GM21529 (cell line): ENCODE results near the gene TRIM13.
"Not testable (repeated sequence)": the region's sequence is repeated elsewhere in the genome, so short reads cannot be mapped to it uniquely, and the experiment has no call there.

Experiments
- ATAC-seq: cut with Tn5 transposase; IDR thresholded peaks from one replicate; pipeline ENCODE4 v1.9.1; 2021; ENCODE audit not compliant: unreplicated experiment

The TRIM13 gene

DNA sequence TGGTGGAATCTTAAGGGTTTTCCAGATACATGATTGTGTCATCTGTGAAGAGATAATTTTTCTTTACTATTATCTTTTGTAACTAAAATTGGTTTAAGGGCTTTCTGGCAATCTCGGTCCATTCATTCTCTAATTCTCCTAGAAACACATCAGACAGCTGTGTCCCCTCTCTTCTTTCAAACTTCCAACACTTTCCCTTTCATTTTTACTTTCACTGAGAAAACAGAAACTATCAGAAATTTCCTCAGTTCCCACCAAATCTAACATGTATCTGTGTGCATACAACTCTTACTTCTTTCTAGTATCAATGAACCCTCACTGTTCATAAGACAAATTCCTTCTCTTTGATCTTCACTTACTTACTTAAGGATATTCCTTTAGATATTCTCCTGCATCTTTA lies 58.6 kb downstream of the TRIM13 start:
- no peak for ATAC-seq

DNA sequence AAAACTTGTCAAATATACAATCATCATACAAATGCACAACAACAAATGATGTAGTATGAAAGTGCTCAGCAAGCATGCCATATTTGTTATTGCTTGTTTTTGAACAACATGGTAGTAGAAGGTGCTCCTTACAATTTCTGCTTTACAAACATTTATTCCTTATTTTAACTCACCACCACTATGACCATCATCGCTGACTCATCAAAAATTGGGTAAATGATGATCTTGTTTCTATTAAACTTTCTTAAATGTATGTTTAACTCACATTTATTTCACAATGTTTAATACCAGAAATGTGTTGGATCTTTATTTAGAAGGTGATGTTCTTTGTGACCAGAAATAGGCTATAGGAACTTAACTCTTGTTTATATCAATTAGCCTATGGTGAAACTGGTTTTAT lies 63.9 kb downstream of the TRIM13 start:
- no peak for ATAC-seq

GRCh38 chr13:50062336-50062735 lies 65.5 kb downstream of the TRIM13 start:
- ATAC-seq: not testable (repeated sequence)

DNA sequence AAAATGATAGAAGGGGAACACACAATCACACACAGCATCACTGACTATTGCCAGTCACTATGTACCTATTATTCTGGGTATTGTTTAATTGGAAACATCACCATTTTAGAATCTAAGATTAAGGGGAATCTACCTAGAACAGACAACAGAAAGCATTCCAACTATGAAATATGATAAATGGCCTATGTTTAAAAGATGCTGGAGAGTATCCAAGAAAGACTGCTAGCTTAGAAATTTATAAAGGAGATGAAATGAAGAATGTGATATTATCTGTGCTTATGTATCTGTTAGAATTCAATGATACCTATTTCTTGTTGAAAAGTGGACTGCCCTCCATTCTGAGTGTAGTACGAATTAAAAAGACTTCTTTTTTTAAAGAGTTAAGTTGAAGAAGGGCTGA lies 68.9 kb downstream of the TRIM13 start:
- no peak for ATAC-seq
